ENCODE results near the gene ZNF281.

- TF ChIP-seq CTCF (IDR thresholded peaks at IDR 0.05; ENCODE audit: low read depth, low read length, poor library complexity, severe bottlenecking) (no peak), EZH2phosphoT487 (IDR thresholded peaks at IDR 0.05; ENCODE audit: borderline replicate concordance, low read length) (no peak)
Measured at GRCh38 chr1:200364091-200364759, 45.6 kb downstream of the ZNF281 start.
